Neural cell (in vitro differentiated cells): Measurements from ENCODE around the gene HOATZ.

ENCODE experiments used
- EZH2 ChIP-seq: fragments of 200-600, 300-800 bp; shearing (Covaris generic), sonication (generic); IDR thresholded peaks from 2 replicates; pipeline ENCODE4 v1.6.1; 2014; ENCODE audit warnings: antibody characterized with exemption, low read length, borderline replicate concordance, mild to moderate bottlenecking; ENCODE audit not compliant: insufficient read depth, poor library complexity, severe bottlenecking
- POLR2AphosphoS5 ChIP-seq: IDR thresholded peaks from 2 replicates; pipeline ENCODE4 v1.6.1; 2012
- RAD21 ChIP-seq: fragments of 450-650 bp; conservative IDR thresholded peaks from 2 replicates; pipeline ENCODE4 v1.6.1; 2014; ENCODE audit warnings: antibody characterized with exemption, mild to moderate bottlenecking, moderate library complexity
- TF ChIP-seq, protein P1 (sequence below): fragments of 450-650 bp; IDR thresholded peaks from 2 replicates; pipeline ENCODE4 v1.5.1; 2014; ENCODE audit warnings: antibody characterized with exemption, mild to moderate bottlenecking, moderate library complexity; ENCODE audit not compliant: poor library complexity, severe bottlenecking

DNA sequence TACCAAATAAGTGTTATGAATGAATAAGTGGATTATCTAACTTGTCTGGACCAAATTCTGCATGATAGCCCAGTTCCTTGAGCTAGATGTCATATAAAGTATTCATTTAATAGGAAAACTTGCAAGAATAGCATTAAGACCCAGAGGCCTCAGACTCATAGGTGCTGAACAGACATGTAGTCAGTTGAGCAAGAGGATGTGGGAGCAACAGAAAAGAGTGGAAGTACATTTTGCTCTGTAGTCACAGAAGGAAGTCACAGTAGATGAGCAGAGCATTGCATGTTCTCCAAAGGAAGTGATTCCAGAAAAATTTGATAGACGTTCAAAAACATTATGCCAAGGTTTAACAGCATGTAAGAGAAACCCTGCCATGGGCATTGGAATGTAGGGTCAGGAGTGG, 9.5 kb downstream of the HOATZ start:
- no peak for TF ChIP-seq RAD21
- TF ChIP-seq, protein P1, sequence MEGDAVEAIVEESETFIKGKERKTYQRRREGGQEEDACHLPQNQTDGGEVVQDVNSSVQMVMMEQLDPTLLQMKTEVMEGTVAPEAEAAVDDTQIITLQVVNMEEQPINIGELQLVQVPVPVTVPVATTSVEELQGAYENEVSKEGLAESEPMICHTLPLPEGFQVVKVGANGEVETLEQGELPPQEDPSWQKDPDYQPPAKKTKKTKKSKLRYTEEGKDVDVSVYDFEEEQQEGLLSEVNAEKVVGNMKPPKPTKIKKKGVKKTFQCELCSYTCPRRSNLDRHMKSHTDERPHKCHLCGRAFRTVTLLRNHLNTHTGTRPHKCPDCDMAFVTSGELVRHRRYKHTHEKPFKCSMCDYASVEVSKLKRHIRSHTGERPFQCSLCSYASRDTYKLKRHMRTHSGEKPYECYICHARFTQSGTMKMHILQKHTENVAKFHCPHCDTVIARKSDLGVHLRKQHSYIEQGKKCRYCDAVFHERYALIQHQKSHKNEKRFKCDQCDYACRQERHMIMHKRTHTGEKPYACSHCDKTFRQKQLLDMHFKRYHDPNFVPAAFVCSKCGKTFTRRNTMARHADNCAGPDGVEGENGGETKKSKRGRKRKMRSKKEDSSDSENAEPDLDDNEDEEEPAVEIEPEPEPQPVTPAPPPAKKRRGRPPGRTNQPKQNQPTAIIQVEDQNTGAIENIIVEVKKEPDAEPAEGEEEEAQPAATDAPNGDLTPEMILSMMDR, result no peak
- no peak for TF ChIP-seq EZH2
- TF ChIP-seq POLR2AphosphoS5, result no peak
